Measurements from ENCODE around the gene FBXW8. TPM values are rescaled to one million over a fixed set of nuclear protein-coding genes. Genes with fewer than 3 reads are reported as not detected.

The FBXW8 gene
- polyA plus RNA-seq, 3 donors = 22.0 to 23.7 (median 22.8) TPM

- no peak for DNase-seq (ENCODE audit: low read depth in 3 of 3, low spot score in 2 of 3)
Measured at GRCh38 chr12:117017807-117018206, 107.1 kb downstream of the FBXW8 start.

GRCh38 chr12:117018276-117018675 lies 107.5 kb downstream of the FBXW8 start:
- DNase-seq (ENCODE audit: low read depth in 3 of 3, low spot score in 2 of 3) = no peak

GRCh38 chr12:117018685-117019084 lies 107.9 kb downstream of the FBXW8 start:
- DNase-seq (ENCODE audit: low read depth in 3 of 3, low spot score in 2 of 3) = no peak

- no peak for DNase-seq (ENCODE audit: low read depth in 3 of 3, low spot score in 2 of 3)
Measured at GRCh38 chr12:117019866-117020265, 109.1 kb downstream of the FBXW8 start.

GRCh38 chr12:117020536-117021220 lies 109.9 kb downstream of the FBXW8 start:
- no peak for DNase-seq (ENCODE audit: low read depth in 3 of 3, low spot score in 2 of 3)

- no peak for DNase-seq (ENCODE audit: low read depth in 3 of 3, low spot score in 2 of 3)
Measured at GRCh38 chr12:117022465-117022864, 111.7 kb downstream of the FBXW8 start.

GRCh38 chr12:117023998-117024960 lies 113.5 kb downstream of the FBXW8 start:
- no peak for DNase-seq (ENCODE audit: low read depth in 3 of 3, low spot score in 2 of 3)

GRCh38 chr12:117024961-117025480 lies 114.3 kb downstream of the FBXW8 start:
- no peak for DNase-seq (ENCODE audit: low read depth in 3 of 3, low spot score in 2 of 3)

- DNase-seq (ENCODE audit: low read depth in 3 of 3, low spot score in 2 of 3) = peak in 1 of 3 donors; percentile 57
Measured at GRCh38 chr12:117025481-117026151, 114.9 kb downstream of the FBXW8 start.

GRCh38 chr12:117026343-117026742 lies 115.6 kb downstream of the FBXW8 start:
- DNase-seq (ENCODE audit: low read depth in 3 of 3, low spot score in 2 of 3) = no peak

GRCh38 chr12:117026921-117027250 lies 116.1 kb downstream of the FBXW8 start:
- DNase-seq (ENCODE audit: low read depth in 3 of 3, low spot score in 2 of 3) = no peak

- DNase-seq (ENCODE audit: low read depth in 3 of 3, low spot score in 2 of 3) = no peak
Measured at GRCh38 chr12:117027251-117028086, 116.7 kb downstream of the FBXW8 start.

GRCh38 chr12:117028254-117028653 lies 117.5 kb downstream of the FBXW8 start:
- DNase-seq (ENCODE audit: low read depth in 3 of 3, low spot score in 2 of 3) = no peak

- no peak for DNase-seq (ENCODE audit: low read depth in 3 of 3, low spot score in 2 of 3)
Measured at GRCh38 chr12:117030187-117030900, 119.6 kb downstream of the FBXW8 start.

- DNase-seq (ENCODE audit: low read depth in 3 of 3, low spot score in 2 of 3) = no peak
Measured at GRCh38 chr12:117031843-117032592, 121.3 kb downstream of the FBXW8 start.

GRCh38 chr12:117032593-117033381 lies 122.0 kb downstream of the FBXW8 start:
- no peak for DNase-seq (ENCODE audit: low read depth in 3 of 3, low spot score in 2 of 3)

GRCh38 chr12:117033382-117034221 lies 122.9 kb downstream of the FBXW8 start:
- no peak for DNase-seq (ENCODE audit: low read depth in 3 of 3, low spot score in 2 of 3)
